ENCODE data around the gene SDF4.

DNA sequence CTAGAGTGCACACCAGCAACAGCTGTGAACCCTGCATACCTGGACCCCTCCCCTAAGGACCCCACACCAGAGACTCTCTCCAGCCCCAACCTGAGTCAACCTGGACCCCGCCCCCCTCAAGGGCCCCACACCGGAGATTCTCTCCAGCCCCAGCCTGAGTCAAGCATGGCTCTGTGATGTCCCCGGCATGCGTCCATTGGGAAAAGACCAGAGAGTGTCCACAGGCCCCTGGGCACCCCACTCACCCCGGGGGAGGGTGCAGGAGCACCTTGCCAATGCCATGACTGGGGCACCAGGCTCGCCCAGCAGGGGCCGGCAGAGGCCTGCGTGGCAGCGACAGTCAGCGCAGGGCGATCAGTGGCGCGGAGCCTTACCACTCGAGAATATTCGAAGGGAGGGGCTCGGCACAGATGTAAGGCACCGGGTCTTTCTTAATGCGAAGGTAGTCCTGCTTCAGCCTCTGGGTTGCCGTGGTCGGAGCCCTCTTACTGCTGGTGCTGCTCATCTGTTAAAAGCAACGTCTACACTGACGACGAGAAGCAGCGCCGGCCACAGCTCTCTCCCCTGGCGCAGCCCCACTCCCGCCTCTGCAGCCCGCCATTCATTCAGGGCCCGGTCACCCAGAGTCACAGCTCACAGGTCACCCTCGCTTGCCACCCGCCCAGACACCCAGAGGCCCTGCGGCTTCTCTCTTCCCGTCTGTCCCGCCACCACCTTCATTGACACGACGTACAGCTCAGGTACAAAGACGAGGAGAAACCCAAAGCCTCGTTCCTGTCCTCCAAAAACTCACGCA lies 35.9 kb upstream of the SDF4 start:
- TF ChIP-seq EZH2 (IDR thresholded peaks at IDR 0.05; ENCODE audit: borderline replicate concordance, low read length): no peak
- TF ChIP-seq, protein P1, sequence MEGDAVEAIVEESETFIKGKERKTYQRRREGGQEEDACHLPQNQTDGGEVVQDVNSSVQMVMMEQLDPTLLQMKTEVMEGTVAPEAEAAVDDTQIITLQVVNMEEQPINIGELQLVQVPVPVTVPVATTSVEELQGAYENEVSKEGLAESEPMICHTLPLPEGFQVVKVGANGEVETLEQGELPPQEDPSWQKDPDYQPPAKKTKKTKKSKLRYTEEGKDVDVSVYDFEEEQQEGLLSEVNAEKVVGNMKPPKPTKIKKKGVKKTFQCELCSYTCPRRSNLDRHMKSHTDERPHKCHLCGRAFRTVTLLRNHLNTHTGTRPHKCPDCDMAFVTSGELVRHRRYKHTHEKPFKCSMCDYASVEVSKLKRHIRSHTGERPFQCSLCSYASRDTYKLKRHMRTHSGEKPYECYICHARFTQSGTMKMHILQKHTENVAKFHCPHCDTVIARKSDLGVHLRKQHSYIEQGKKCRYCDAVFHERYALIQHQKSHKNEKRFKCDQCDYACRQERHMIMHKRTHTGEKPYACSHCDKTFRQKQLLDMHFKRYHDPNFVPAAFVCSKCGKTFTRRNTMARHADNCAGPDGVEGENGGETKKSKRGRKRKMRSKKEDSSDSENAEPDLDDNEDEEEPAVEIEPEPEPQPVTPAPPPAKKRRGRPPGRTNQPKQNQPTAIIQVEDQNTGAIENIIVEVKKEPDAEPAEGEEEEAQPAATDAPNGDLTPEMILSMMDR (IDR thresholded peaks at IDR 0.05; ENCODE audit: low read length): no peak

Data from OCI-LY1 (cell line).